Measurements from ENCODE around the gene FGF11.

Gene FGF11

DNA sequence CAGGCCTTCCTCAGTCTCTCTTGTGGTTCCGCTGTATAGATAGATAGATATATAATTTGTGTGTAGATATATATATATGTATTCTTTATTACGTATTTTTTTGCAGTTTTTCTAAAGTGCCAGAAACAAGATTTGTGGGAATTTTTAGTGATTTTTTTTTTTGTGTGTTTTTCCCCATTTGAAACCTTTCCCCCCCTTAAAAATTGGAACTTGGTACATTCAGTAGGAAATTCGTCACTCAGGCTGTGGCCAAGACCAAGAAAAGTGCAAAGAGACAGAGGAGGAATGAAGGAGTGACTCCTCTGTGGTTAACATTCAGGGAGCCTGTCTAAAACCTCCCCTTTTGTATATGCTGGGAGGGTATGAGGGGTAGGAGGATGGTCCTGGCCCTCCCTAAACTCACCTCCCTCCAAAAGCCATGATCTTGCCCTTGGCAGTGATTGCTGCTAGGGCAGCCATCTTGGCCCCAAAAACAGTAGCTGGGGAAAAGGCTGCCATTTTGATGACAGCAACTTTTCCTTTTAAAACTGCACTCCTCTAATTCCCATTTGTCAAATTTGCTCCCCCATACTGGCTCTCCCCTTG is 20.7 kb downstream of the FGF11 start:
- ChIA-PET CTCF (no interaction called here), POLR2A (no interaction called here)
- H3K27ac ChIP-seq (ENCODE audit: extremely low read depth, low read depth, low read length): no peak overlapping the region

DNA sequence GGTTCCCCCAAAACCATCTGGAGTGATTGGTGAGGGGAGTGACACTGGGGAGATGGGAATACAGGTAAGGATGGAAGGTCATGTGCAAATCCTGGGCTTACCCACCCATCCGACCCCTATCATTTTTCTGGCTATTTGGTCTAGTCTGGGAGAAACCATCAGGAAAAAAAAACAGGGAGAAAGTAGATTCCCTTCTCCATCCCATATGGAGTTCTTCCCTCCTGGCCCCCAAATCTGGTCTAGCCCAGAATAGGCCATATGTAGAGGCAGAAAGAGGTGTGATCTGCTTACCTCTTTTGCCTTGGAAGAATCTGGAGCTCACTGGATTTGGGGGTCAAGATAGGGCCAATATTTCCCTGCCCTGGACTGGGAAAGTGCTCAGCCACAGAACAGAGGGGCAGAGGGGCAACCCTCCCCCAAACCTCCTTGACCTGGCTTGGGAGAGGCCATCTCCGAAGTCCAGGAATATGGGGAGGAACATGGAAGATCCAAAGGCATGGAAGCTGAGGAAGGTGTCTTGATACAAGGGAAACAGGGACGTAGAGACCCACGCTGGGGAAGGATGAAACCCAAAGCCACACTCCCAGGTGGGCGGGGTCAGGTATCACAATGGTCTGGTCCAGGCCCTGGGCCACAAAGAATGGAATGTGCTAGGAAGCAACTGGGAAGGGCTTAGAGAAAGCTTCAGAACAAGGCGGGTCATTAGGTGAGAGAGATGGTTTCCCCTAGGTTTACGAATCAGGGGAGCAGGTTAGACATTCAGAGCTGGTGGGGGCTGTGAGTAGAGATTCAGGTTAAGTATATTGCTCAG is 21.7 kb downstream of the FGF11 start:
- ChIA-PET POLR2A (interaction anchor here (1.2 to 1.4 kb wide), 2 partner anchors 23 to 131 kb away, joined by 3 to 5 read pairs; partner anchors contain the start of gene POLR2A), CTCF (interaction anchor here (0.8 to 1.2 kb wide), 2 partner anchors 9 to 99 kb away, joined by 3 read pairs; no protein-coding TSS in a partner anchor)
- no peak overlapping the region for H3K27ac ChIP-seq (ENCODE audit: extremely low read depth, low read depth, low read length)
- H3K36me3 ChIP-seq (ENCODE audit: control insufficient read depth in 2 of 2, insufficient read depth in 1 of 2, low read length in 2 of 2): peaks cover 3 to 36% of the 10 kb centered on the region in 2 experiments; a peak in 2 of 3 replicates
- H3K9me3 ChIP-seq (ENCODE audit: control insufficient read depth, insufficient read depth, low read depth, low read length): no peaks in the 10 kb centered on the region
- H3K4me1 ChIP-seq (ENCODE audit: control insufficient read depth, insufficient read depth, low read length): no peaks in the 10 kb centered on the region
- TF ChIP-seq, protein P1, sequence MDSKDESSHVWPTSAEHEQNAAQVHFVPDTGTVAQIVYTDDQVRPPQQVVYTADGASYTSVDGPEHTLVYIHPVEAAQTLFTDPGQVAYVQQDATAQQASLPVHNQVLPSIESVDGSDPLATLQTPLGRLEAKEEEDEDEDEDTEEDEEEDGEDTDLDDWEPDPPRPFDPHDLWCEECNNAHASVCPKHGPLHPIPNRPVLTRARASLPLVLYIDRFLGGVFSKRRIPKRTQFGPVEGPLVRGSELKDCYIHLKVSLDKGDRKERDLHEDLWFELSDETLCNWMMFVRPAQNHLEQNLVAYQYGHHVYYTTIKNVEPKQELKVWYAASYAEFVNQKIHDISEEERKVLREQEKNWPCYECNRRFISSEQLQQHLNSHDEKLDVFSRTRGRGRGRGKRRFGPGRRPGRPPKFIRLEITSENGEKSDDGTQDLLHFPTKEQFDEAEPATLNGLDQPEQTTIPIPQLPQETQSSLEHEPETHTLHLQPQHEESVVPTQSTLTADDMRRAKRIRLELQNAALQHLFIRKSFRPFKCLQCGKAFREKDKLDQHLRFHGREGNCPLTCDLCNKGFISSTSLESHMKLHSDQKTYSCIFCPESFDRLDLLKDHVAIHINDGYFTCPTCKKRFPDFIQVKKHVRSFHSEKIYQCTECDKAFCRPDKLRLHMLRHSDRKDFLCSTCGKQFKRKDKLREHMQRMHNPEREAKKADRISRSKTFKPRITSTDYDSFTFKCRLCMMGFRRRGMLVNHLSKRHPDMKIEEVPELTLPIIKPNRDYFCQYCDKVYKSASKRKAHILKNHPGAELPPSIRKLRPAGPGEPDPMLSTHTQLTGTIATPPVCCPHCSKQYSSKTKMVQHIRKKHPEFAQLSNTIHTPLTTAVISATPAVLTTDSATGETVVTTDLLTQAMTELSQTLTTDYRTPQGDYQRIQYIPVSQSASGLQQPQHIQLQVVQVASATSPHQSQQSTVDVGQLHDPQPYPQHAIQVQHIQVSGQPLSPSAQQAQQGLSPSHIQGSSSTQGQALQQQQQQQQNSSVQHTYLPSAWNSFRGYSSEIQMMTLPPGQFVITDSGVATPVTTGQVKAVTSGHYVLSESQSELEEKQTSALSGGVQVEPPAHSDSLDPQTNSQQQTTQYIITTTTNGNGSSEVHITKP (tag by site-specific recombination; IDR thresholded peaks at IDR 0.05): peak; percentile 96
- TF ChIP-seq IKZF3 (tag by site-specific recombination; IDR thresholded peaks at IDR 0.05) (peak; percentile 14; the same call in 1 of the 2 replicates), PRDM1 (tag by site-specific recombination; IDR thresholded peaks at IDR 0.05) (0 out of 2 replicates have a peak, but pooled peaks have one; percentile 40), ZNF341 (tag by site-specific recombination; IDR thresholded peaks at IDR 0.05; ENCODE audit: low read depth) (peak; percentile 36; the same call in 1 of the 2 replicates), ZNF114 (tag by site-specific recombination; IDR thresholded peaks at IDR 0.05) (no peak), EGR2 (tag by site-specific recombination; IDR thresholded peaks at IDR 0.05; ENCODE audit: low read depth) (no peak)
- TF ChIP-seq, protein P2, sequence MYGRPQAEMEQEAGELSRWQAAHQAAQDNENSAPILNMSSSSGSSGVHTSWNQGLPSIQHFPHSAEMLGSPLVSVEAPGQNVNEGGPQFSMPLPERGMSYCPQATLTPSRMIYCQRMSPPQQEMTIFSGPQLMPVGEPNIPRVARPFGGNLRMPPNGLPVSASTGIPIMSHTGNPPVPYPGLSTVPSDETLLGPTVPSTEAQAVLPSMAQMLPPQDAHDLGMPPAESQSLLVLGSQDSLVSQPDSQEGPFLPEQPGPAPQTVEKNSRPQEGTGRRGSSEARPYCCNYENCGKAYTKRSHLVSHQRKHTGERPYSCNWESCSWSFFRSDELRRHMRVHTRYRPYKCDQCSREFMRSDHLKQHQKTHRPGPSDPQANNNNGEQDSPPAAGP (tag by site-specific recombination; IDR thresholded peaks at IDR 0.05): no peak
- H3K4me3 ChIP-seq (ENCODE audit: low read depth, low read length): no peak overlapping the region

More for the DNA sequence above, 20.7 kb downstream of the FGF11 start:
- peaks cover 3 to 30% of the 10 kb centered on the region in 2 experiments; a peak in 2 of 3 replicates for H3K36me3 ChIP-seq (ENCODE audit: control insufficient read depth in 2 of 2, insufficient read depth in 1 of 2, low read length in 2 of 2)
- TF ChIP-seq GLI4 (tag by site-specific recombination; IDR thresholded peaks at IDR 0.05): no peak
- TF ChIP-seq ZNF544 (tag by site-specific recombination; IDR thresholded peaks at IDR 0.05): no peak
- TF ChIP-seq ZNF629 (tag by site-specific recombination; IDR thresholded peaks at IDR 0.05): no peak
- no peak for TF ChIP-seq ZSCAN16 (tag by site-specific recombination; IDR thresholded peaks at IDR 0.05)
- no peak for TF ChIP-seq ZNF335 (tag by site-specific recombination; conservative IDR thresholded peaks at IDR 0.05)
- TF ChIP-seq, protein P1 (tag by site-specific recombination; IDR thresholded peaks at IDR 0.05): peak; percentile 80
- no peak for TF ChIP-seq ZNF112 (tag by site-specific recombination; IDR thresholded peaks at IDR 0.05)
- no peak for TF ChIP-seq ZNF561 (tag by site-specific recombination; IDR thresholded peaks at IDR 0.05; ENCODE audit: borderline replicate concordance)
- no peak for TF ChIP-seq KLF1 (tag by site-specific recombination; IDR thresholded peaks at IDR 0.05)
- TF ChIP-seq, protein P3, sequence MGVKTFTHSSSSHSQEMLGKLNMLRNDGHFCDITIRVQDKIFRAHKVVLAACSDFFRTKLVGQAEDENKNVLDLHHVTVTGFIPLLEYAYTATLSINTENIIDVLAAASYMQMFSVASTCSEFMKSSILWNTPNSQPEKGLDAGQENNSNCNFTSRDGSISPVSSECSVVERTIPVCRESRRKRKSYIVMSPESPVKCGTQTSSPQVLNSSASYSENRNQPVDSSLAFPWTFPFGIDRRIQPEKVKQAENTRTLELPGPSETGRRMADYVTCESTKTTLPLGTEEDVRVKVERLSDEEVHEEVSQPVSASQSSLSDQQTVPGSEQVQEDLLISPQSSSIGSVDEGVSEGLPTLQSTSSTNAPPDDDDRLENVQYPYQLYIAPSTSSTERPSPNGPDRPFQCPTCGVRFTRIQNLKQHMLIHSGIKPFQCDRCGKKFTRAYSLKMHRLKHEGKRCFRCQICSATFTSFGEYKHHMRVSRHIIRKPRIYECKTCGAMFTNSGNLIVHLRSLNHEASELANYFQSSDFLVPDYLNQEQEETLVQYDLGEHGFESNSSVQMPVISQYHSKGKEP (tag by site-specific recombination; IDR thresholded peaks at IDR 0.05): no peak
- peak; percentile 76 for TF ChIP-seq WT1 (tag by site-specific recombination; IDR thresholded peaks at IDR 0.05)
- peak; percentile 51; the same call in 1 of the 2 replicates for TF ChIP-seq YY2 (tag by site-specific recombination; IDR thresholded peaks at IDR 0.05)
- no peaks in the 10 kb centered on the region for H3K9me3 ChIP-seq (ENCODE audit: control insufficient read depth, insufficient read depth, low read depth, low read length)
- H3K4me3 ChIP-seq (ENCODE audit: low read depth, low read length): no peak overlapping the region
- H3K4me1 ChIP-seq (ENCODE audit: control insufficient read depth, insufficient read depth, low read length): no peaks in the 10 kb centered on the region
